GM19463 (cell line): Measurements from ENCODE around the gene PYGO2.
"Not testable (repeated sequence)": the region's sequence is repeated elsewhere in the genome, so short reads cannot be mapped to it uniquely, and the experiment has no call there.

ENCODE experiments used
- ATAC-seq: cut with Tn5 transposase; IDR thresholded peaks from one replicate; pipeline ENCODE4 v1.9.1; 2021; ENCODE audit warnings: mild to moderate bottlenecking, moderate library complexity; ENCODE audit not compliant: unreplicated experiment

PYGO2 gene

DNA sequence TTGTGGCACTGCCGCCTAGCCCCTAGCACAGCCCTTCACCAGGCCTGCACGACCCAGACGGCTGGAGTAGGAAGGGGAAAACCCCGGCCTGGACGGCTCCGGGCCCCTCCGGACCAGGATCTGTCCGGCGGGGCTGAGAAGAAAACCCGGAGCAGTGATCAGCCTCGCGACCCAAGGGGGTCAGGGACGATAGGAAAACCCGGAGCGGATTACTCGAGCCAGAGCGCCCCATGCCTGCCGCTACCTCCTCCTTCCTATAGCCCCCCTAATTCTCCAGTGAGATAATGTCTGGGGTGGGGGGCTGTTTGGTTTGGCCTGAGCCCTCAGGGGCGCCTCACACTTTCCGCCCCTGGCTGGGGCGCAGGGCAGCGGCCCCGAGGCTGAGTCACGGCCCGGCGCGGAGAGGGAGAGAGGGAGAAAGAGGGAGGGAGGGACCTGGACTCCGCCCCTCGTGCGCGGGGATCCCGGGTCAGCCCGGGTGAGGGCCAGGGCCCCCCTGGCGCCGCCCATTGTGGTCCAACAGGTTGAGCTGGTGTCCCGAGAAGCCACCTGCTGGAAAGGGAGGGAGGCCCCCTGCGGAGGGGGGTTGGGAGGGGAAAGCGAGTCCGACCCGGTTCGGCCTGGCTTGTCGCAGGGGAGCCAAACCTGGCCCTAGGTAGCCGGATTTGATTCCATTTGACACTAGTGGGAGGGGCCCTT, 39.3 kb upstream of the PYGO2 start:
- peak; percentile 39 for ATAC-seq

DNA sequence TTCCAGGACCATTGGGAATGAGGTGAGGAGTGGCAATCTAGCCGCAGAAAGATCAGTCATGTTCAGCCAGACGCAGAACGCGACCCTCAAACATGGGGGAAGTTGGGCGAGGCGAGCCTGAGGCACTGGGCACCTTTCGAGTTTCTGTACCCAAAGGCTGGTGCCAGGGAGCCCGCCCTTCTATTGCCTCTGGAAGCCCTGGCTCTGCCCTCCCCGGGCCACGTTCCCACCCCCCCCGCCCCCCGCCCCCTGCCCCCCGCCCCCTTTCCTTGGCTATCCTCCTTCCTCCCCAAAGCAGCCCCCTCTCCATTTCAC, 38.8 kb upstream of the PYGO2 start:
- ATAC-seq = no peak

DNA sequence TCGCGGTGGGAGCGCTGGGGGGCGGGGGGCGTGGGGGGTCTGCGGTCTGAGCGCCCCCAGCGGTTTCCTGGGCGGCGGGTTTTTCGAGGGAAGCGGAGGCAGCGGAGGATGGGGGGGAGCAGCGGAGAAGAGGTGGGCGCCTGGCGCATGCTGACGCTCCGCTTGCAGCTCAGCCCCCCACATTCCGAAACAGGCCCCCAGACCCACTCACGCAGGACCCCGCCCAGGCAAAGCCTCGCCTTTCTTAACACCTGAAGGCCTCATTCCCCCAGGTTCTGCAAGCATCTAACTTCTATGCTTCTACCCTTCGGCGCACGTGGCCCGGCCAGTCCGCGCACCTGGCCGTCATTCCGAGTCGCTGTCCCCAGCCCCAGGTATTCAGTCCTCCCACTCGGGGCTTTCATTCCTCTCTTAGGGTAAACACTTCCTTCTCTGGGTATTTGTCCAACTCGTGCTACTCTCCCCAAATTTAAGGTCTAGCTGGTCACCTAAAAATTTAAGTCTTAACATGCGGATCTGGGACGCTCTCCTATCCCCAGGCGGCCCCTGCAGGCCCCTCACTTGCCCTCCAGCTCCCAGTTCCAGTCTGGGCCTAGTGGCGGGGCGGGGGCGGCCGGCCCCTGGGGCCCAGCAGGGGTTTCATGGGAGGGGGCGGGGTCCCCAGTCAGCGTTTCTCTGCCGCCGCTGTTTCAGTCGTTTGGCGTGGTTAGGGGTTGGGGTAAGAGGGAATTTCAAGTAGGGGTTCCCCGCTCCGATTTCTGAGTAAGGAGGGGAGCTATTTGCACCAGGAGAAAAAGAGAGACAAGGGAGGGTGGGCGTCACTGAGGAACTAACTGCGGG, 38.2 kb upstream of the PYGO2 start:
- ATAC-seq = no peak

DNA sequence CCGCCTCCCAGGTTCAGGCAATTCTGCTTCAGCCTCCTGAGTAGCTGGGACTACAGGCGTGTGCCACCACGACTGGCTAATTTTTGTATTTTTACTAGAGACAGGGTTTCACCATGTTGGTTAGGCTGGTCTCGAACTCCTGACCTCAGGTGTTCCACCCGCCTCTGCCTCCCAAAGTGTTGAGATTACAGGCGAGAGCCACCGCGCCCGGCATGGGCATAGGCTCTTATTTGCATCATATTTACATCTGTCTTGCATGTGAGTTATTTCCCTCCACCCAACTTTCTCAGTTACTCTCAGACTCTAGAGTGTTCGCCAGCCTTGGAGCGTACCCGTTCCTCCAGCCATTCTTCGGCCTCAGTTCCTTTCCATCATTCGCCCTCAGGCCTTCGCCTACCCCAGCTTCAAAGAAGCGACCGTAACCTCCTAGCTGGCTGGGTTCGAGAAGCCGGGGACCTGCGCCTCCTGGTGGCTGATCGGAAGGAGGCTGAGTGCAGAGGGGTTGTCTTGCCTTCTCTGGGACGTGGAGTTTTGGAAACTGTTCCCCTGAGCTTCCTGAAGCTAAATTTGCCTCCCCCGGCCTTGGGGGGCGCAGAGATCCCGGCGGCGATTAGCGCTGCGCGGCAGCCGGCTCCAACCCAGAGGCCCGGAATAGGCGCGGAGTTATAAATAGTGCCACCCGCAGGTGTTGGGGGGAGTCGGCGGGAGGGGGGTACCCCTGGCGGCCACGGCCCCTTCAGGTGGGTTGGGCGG, 37.4 kb upstream of the PYGO2 start:
- ATAC-seq = no peak

DNA sequence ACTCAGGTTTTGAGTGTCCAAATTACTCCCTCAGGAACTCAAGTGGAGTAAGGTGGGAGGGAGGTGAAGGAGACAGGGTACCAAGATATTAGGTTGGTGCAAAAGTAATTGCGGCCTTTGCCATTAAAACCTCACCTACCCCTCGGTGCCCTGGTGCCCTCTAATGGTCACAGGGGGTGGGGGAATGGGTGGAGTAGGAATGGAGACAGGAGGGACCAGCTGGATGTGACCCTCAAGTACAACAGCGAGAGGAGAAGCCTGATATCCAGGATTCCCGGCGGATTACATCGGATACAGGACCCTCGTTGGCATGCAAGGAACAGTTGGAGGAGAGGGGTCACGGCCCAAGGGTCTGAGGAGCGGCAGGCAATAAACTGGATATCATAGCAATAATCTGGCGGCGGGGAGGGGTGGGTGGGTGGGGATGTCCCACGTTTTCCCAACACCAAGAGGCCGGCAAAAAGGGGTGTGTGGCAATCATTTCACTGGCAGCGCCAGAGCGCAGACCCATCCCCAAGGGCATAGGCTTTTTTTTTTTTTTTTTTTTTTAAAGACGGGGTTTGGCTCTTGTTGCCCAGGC, 36.7 kb upstream of the PYGO2 start:
- ATAC-seq = no peak

DNA sequence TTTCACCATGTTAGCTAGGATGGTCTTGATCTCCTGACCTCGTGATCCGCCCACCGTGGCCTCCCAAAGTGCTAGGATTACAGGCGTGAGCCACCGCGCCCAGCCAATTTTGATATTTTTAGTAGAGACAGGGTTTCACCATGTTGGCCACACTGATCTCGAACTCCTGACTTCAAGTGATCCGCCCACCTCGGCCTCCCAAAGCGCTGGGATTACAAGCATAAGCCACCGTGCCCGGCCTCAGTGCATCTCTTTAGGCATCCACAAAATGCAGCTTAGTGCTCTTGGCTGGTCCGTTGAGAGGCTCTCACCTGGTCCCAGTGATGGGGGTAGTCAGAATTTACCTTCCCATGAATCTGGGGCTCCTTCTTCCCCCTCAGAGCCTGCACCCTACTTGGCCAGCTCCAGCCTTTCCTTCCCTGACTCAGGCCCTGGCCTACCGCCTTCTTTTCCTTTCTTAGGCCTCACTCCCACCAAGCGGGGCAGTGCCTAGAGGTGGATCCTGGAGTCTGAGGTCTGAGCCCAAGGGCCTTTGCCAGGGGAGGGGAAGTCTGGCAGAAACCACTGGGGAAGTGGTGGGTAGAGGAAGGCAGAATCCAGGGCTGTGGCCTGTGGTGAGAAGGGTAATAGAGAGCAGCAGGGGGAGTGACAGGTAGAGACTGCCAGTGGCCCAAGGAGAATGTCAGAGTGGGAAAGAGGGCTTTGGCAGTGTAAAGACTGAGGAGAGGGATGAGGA, 35.6 kb upstream of the PYGO2 start:
- no peak for ATAC-seq

DNA sequence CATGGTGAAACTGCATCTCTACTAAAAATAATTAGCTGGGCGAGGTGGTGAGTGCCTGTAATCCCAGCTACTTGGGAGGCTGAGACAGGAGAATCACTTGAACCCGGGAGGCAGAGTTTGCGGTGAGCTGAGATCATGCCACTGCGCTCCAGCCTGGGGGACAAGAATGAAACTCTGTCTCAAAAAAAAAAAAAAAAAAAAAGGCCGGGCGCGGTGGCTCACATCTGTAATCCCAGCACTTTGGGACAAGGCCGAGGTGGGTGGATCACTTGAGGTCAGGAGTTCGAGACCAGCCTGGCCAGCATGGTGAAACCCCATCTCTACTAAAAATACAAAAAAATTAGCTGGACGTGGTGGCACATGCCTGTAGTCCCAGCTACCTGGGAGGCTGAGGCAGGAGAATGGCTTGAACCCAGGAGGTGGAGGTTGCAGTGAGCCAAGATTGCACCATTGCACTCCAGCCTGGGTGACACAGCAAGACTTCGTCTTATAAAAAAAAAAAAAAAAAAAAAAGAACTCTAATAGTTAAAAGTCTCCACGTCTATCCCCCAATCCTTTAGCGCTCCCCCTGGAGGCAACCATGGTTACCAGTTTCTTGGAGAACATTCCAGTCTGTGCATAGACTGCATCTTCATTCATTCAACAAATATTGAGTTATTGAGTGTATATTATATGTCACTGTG, 33.9 kb upstream of the PYGO2 start:
- not testable (repeated sequence) for ATAC-seq

DNA sequence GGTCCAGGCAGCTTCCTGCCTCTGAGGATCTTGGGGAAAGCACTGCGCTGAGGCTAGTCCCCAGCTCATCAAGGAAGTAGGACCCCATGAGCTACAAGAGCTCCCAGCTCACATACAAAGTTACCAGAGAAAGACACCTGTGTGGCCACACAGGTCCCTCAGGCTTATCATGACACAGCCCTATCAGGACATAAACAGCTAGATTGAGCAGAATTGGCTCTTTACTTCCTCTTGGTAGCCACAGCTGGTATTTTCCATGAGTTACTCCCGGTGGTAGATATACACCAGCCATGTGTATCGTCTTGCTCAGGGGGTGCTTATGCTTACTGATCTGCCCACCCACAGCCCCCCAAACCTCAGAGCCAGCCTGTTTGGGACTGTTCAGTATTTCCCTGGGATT, 33.0 kb upstream of the PYGO2 start:
- no peak for ATAC-seq

DNA sequence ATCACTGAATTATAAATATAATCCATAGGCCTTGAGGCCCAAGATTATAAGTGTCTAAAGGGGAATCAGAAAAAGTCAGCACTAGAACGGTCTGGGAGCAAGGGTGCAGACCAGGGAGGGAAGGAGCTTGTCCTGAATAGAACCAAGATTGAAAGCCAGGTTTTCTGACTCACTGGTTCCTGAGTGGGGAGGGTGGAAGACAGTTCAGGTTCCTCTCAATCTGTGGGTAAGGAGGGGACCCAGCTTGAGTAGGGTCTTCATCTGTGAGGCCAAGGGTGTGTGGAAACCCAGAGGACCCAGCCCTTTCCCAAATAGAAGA, 32.6 kb upstream of the PYGO2 start:
- no peak for ATAC-seq

DNA sequence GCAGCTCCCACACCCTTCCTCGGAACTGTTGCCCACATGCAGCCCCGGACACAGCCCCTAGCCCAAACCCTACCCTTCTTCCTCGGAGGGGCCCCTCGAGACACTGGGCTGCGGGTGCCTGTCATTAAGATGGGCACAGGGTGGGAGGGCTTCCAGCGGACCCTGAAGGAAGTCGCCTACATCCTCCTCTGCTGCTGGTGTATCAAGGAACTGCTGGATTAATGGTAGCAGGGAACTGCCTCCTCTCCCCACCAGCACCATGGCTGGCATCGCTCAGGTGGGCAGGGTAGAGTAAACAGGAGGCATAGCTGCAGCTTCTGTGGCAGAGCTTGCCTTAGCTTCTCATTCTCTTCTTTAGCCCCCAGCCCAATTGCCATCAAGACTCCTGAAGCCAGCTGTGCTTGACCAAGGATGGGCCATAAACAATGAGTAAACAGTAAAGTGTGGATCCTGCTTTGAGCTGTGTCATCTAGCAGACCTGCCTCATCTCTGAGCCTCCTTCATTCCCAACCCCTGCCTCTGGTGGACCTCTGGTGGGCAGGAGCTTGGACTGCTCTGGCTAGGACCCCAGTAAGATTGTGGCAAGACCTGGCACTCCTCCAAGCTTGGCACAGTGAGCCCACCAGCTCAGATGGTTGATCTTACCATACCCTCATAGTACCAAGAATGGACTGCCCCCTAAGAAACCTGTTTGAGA, 32.1 kb upstream of the PYGO2 start, which contains the start of gene LENEP:
LENEP (plus strand) TSS at position 15 of the 697 bp plus-strand sequence; CDS start at position 37, 22 bp downstream.
- no peak for ATAC-seq

DNA sequence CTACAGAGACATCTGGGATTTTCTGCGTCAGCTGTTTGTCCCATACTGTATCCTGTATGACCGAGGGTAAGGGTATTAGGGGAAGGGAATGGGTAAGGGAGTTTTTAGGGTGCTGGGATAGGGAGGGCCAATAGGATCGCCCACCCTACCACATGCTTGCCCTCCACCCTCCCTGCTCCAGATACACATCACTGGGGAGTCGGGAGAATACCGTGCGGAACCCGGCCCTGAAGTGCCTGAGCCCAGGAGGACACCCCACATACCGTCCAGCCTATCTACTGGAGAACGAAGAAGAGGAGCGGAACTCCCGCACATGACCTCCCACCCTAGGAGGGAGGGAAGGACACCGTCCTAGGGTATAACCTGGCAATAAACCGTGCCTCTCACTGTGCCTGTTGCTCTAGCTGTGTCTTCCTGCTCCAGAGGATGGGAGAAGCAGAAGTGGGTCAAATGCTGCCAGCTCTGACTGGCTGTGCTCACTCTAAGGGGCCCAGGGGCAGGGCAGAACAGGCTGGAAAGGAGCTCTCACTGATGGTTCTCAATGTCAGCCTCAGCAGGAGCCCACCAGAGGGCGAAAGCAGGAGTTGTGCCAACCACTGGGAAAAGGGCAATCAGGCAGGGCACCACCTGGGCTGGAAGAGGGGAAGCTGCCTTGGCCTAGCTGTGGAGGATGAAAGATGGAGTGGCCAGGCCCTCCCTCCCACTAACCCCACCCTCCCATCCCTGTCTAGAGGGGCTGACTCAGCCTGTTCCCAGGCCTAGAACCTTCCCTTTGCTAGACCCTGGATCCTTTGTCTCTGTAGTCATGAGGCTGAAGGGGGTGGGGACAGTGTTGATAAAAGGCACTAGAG, 31.4 kb upstream of the PYGO2 start:
- no peak for ATAC-seq

DNA sequence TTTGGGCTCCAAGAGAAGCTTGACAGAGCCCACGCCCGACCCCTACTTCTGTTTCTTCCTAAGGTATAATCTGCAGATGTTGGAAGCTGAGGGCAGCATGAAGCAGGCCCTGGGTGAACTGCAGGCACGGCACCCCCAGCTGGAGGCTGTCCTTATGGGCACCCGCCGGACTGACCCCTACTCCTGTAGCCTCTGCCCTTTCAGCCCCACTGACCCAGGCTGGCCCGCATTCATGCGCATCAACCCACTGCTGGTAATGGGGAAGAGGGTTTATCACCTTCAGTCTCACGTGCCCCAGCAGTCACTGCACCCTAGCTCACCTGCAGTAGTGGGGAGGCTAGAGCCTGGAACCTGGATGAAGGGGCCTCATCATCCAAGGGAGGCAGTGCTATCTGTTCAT, 28.7 kb upstream of the PYGO2 start:
- no peak for ATAC-seq

DNA sequence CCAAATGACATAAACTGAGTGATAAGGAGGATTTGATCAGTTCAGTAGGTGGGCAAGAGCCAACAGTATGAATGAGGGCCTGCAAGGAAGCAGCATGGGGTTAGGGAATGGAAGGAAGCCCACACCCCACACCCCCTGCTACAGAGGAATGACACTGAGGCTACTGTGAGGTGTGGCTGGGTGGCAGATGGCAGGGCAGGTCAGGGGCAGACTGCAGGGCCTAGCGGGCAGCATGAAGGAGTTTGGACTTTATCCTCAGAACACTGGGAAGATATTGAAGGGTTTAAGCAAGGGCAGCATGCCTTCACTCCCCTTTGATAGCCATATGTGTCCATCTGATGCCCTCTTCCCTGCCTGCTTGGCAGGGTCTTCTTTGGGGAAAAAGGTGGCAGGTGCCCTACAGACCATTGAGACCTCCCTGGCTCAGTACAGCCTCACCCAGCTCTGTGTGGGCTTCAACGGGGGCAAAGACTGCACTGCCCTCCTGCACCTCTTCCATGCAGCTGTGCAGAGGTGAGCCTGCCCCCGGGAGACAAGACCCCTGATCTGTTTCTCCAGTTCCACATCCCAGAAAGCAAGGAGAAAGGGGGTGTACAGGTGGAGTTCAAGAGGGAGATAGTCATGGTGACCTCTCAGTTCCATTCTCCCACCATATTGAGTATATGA, 27.7 kb upstream of the PYGO2 start:
- ATAC-seq = no peak

DNA sequence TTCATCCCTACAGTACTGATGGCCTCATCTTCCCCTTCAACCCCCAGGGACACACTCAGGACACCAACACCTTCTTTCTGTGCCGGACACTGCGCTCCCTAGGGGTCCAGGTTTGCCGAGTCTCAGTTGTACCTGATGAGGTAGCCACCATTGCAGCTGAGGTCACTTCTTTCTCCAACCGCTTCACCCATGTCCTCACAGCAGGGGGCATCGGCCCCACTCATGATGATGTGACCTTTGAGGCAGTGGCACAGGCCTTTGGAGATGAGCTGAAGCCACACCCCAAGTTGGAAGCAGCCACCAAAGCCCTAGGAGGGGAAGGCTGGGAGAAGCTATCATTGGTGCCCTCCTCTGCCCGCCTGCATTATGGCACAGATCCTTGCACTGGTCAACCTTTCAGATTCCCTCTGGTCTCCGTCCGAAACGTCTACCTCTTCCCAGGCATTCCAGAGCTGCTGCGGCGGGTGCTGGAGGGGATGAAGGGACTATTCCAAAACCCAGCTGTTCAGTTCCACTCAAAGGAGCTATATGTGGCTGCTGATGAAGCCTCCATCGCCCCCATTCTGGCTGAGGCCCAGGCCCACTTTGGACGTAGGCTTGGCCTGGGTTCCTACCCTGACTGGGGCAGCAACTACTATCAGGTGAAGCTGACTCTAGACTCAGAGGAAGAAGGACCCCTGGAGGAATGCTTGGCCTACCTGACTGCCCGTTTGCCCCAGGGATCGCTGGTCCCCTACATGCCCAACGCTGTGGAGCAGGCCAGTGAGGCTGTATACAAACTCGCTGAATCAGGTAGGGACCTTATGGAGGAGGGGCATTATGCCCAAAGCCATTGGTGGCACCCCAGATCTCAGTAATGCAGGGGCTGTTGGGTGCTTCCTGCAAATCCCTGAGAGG, 26.7 kb upstream of the PYGO2 start:
- ATAC-seq = no peak

DNA sequence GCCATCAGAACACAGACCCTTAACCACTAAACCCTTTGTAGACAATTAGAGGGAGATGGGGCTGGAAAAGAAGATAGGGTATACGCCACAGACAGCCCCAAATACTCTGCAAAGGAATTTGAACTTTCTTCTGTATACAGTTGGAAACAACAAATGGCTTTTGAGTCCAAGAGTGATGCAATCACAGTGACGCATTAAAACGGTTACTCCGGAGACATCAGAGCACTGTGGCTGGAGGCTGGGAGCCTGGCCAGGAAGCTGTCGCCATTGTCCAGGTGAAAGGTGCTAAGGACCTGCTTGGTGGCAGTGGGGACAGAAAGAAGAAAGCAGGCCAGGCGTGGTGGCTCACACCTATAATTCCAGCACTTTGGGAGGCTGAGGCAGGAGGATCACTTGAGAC, 25.7 kb upstream of the PYGO2 start:
- no peak for ATAC-seq

DNA sequence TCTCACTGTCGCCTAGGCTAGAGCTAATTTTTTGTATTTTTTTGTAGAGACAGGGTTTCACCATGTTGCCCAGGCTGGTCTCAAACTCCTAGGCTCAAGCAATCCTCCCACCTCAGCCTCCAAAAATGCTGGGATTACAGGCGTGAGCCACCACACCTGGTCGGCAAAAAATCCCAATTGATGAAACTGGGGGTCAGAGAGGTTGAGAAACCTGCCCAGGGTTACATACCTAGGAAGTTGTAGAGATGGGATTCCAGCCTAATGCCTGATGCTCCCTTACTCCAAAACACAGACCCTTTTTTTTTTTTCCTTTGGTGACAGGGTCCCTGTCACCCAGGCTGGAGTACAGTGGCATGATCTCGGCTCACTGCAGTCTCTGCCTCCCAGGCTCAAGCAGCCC, 25.2 kb upstream of the PYGO2 start:
- ATAC-seq = not testable (repeated sequence)

DNA sequence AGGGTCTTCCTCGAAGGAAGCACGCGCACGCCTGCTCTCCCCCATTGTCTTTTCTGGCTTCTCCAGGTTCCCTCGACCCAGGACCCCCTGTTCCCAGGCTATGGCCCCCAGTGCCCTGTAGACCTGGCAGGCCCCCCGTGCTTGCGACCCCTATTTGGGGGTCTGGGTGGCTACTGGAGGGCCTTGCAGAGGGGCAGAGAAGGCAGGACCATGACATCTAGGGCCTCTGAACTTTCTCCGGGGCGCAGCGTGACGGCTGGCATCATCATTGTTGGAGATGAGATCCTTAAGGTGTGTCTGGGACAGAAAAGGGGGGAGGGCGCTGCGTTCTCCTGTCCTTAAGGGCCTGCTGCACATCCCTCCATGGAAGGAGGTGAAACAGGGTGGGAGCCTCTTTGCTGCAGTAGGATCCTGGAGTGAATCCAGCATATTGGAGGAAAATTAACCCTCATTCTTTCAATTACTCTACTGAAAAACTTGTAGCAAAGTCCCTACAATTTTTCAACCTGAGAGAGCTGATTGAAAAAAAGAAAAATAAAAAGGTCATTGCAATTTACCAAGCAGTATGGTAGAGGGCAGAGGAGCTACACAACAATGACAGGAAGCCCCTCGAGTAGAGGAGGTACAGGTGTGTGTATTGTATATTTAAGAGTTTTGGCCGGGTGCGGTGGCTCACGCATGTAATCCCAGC, 22.3 kb upstream of the PYGO2 start:
- ATAC-seq = no peak
